ENCODE measurements around the gene SET. TPM values are rescaled to one million over a fixed set of nuclear protein-coding genes. Genes with fewer than 3 reads are reported as not detected.
"Not testable (repeated sequence)": the region's sequence is repeated elsewhere in the genome, so short reads cannot be mapped to it uniquely, and the experiment has no call there.

The SET gene
- total RNA-seq, 2 experiments from 2014 or later, result 598 to 701 TPM

- ChIA-PET CTCF (ENCODE audit: unreplicated experiment) (no interaction called here), POLR2A (interaction anchor here (1.3 kb wide), 1 partner anchor 34 kb away, joined by 3 read pairs; no protein-coding TSS in a partner anchor)
- intact Hi-C loops (cut with micrococcal nuclease; ENCODE audit: unreplicated experiment), result no loop called here
- peak overlapping the region; percentile 93 for H3K4me2 ChIP-seq (ENCODE audit: low read length)
- peak overlapping the region; percentile 92 for H3K4me3 ChIP-seq (ENCODE audit: low read depth, low read length, poor library complexity, severe bottlenecking)
- peaks cover 40% of the 10 kb centered on the region for H3K4me1 ChIP-seq (ENCODE audit: insufficient read depth, low read length, poor library complexity, severe bottlenecking)
- TF ChIP-seq EZH2phosphoT487 (IDR thresholded peaks at IDR 0.05; ENCODE audit: borderline replicate concordance, low read depth, low read length) (no peak), CTCF (conservative IDR thresholded peaks at IDR 0.05; ENCODE audit: low read length) (no peak)
- H3K36me3 ChIP-seq (ENCODE audit: insufficient read depth, low read length), result peaks cover 65% of the 10 kb centered on the region
- no peak for DNase-seq (ENCODE audit: low spot score)
- peaks cover 76% of the 10 kb centered on the region for H3K79me2 ChIP-seq (ENCODE audit: insufficient read depth, low read depth, low read length)
- no peaks in the 10 kb centered on the region for H3K9me2 ChIP-seq (ENCODE audit: insufficient read depth, low read length)
- peaks cover 34% of the 10 kb centered on the region for H4K20me1 ChIP-seq (ENCODE audit: insufficient read depth, low read length)
- H3K27ac ChIP-seq (ENCODE audit: low read depth, low read length, poor library complexity, severe bottlenecking), result peak overlapping the region; percentile 59
- no peak overlapping the region for H2AFZ ChIP-seq (ENCODE audit: low read length)
- no TSS peak for BruUV-seq (replicated peaks)
- no peaks in the 10 kb centered on the region for H3K9me3 ChIP-seq (ENCODE audit: low read length)
Measured at GRCh38 chr9:128690684-128691034, 1.6 kb downstream of the SET start.

GRCh38 chr9:128693738-128694137, 4.7 kb downstream of the SET start:
- Histone ChIP-seq H3K36me3 (ENCODE audit: insufficient read depth, low read length) (peaks cover 79% of the 10 kb centered on the region), H3K4me1 (ENCODE audit: insufficient read depth, low read length, poor library complexity, severe bottlenecking) (peaks cover 16% of the 10 kb centered on the region)

GRCh38 chr9:128694344-128694743, 5.3 kb downstream of the SET start:
- Histone ChIP-seq H3K9me2 (ENCODE audit: insufficient read depth, low read length) (no peaks in the 10 kb centered on the region), H3K4me3 (ENCODE audit: low read depth, low read length, poor library complexity, severe bottlenecking) (no peak overlapping the region), H3K79me2 (ENCODE audit: insufficient read depth, low read depth, low read length) (peaks cover 46% of the 10 kb centered on the region), H3K4me2 (ENCODE audit: low read length) (no peak overlapping the region), H2AFZ (ENCODE audit: low read length) (no peak overlapping the region), H3K36me3 (ENCODE audit: insufficient read depth, low read length) (peaks cover 84% of the 10 kb centered on the region), H3K27ac (ENCODE audit: low read depth, low read length, poor library complexity, severe bottlenecking) (no peak overlapping the region), H3K4me1 (ENCODE audit: insufficient read depth, low read length, poor library complexity, severe bottlenecking) (peaks cover 16% of the 10 kb centered on the region), H4K20me1 (ENCODE audit: insufficient read depth, low read length) (peaks cover 29% of the 10 kb centered on the region), H3K9me3 (ENCODE audit: low read length) (no peaks in the 10 kb centered on the region)
- BruUV-seq (replicated peaks), result no TSS peak
- POLR2A ChIA-PET, result no interaction called here
- no peak for TF ChIP-seq EZH2phosphoT487 (IDR thresholded peaks at IDR 0.05; ENCODE audit: borderline replicate concordance, low read depth, low read length)
- TF ChIP-seq CTCF (conservative IDR thresholded peaks at IDR 0.05; ENCODE audit: low read length), result no peak
- intact Hi-C loops (cut with micrococcal nuclease; ENCODE audit: unreplicated experiment), result no loop called here
- CTCF ChIA-PET (ENCODE audit: unreplicated experiment), result no interaction called here
- DNase-seq (ENCODE audit: low spot score), result no peak

More at GRCh38 chr9:128693738-128694137, 4.7 kb downstream of the SET start:
- H3K4me2 ChIP-seq (ENCODE audit: low read length); H3K27ac ChIP-seq (ENCODE audit: low read depth, low read length, poor library complexity, severe bottlenecking); DNase-seq (ENCODE audit: low spot score); H3K4me3 ChIP-seq (ENCODE audit: low read depth, low read length, poor library complexity, severe bottlenecking); H3K9me2 ChIP-seq (ENCODE audit: insufficient read depth, low read length); CTCF ChIA-PET (ENCODE audit: unreplicated experiment); intact Hi-C loops (cut with micrococcal nuclease; ENCODE audit: unreplicated experiment); H3K9me3 ChIP-seq (ENCODE audit: low read length); H2AFZ ChIP-seq (ENCODE audit: low read length); BruUV-seq (replicated peaks): not testable (repeated sequence)
- Histone ChIP-seq H3K79me2 (ENCODE audit: insufficient read depth, low read depth, low read length) (peaks cover 46% of the 10 kb centered on the region), H4K20me1 (ENCODE audit: insufficient read depth, low read length) (peaks cover 29% of the 10 kb centered on the region)
- POLR2A ChIA-PET, result interaction anchor here (1.2 kb wide), 1 partner anchor 39 kb away, joined by 4 read pairs; no protein-coding TSS in a partner anchor

All from OCI-LY7 (cell line).